T47D (cell line): ENCODE results near the gene STS.

Experiments
- DNase-seq, 2 experiments: peaks; one replicate each; pipeline versions ENCODE4 v3.0.0 to v3.0.0-alpha.2; 2011 to 2012; ENCODE audit warnings: low read depth in 1 of 2, low spot score in 1 of 2
- JUND ChIP-seq: IDR thresholded peaks from 2 replicates; pipeline ENCODE4 v1.6.1; 2012; ENCODE audit warnings: low read depth
- in situ Hi-C: cut with HindIII; loops from 2 replicates; pipeline ENCODE4 v1.10.0; 2016; ENCODE audit warnings: low sequenced_read_pairs, low pct_unique_long_range_greater_than_20kb

Gene STS, protein sequence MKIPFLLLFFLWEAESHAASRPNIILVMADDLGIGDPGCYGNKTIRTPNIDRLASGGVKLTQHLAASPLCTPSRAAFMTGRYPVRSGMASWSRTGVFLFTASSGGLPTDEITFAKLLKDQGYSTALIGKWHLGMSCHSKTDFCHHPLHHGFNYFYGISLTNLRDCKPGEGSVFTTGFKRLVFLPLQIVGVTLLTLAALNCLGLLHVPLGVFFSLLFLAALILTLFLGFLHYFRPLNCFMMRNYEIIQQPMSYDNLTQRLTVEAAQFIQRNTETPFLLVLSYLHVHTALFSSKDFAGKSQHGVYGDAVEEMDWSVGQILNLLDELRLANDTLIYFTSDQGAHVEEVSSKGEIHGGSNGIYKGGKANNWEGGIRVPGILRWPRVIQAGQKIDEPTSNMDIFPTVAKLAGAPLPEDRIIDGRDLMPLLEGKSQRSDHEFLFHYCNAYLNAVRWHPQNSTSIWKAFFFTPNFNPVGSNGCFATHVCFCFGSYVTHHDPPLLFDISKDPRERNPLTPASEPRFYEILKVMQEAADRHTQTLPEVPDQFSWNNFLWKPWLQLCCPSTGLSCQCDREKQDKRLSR

DNA sequence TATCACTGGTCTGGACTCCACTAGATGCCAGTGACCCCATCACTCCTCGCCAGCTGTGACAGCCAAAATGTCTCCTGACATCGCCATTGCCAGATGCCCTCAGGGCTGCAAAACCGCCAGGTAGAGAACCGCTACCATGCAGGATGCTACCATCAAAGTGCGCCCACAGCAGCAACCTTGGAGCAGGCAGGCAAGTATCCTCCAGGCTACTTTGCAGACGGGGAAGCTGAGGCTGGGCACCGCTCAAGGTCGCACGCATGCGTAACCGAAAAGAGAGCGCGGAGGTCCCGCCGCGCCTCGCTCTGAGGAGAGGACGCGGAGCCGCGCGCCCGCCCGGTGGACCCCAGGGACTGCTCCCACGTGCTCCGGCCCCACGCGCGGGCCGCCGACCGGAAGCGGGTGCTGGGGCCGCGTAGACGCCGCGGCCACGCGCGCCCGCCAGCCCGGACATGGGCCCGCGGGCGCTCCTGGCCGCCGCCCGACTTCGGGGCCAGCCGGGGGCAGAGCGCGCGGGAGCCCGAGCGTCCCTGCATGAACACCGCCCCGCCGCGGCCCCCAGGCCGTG lies at the start of gene STS:
TSS of gene STS (plus strand) at position 300 of the 565 bp plus-strand sequence. CDS start 105,488 bp downstream, outside the sequence.
- in situ Hi-C loops, result no loop called here
- peak in 1 of 2 experiments; percentile 37 for DNase-seq
- TF ChIP-seq JUND, result no peak

DNA sequence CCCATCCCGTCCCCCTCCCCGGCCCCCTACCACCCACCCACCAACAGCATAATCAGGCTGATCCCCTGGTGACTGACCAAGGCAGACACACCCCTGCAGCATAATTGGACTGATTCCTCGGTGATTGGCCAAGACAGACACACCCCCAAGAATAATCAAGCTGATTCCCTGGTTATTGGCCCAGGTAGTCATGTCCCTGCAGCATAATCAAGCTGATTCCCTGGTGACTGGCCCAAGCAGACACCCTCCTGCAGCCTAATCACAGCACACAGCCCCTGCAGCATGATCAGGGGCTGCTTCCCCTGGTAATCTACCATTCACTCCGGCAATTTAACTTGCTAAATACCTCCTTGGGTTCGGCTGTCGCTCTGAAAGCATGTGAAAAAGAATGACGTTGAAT lies 47.5 kb upstream of the STS start:
- TF ChIP-seq JUND, result no peak
- DNase-seq, result no peak
- in situ Hi-C loops, result no loop called here

DNA sequence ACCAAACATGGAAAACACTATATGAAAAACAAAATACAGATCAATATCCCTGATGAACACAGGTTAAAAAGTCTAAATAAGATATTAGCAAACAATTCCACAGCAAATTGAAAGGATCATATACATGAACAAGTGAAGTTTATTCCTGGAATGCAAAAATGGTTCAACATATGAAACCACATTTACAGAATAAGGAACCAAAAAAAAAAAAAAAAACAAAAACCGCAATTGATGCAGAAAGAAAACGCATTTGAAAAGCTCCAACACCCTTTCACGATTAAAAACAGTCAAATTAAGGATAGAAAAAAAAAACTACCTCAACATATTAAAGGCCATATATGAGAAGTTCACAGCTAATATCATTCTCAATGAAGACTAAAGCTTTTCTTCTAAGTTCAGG lies 45.4 kb upstream of the STS start:
- DNase-seq, result no peak
- in situ Hi-C loops, result no loop called here

DNA sequence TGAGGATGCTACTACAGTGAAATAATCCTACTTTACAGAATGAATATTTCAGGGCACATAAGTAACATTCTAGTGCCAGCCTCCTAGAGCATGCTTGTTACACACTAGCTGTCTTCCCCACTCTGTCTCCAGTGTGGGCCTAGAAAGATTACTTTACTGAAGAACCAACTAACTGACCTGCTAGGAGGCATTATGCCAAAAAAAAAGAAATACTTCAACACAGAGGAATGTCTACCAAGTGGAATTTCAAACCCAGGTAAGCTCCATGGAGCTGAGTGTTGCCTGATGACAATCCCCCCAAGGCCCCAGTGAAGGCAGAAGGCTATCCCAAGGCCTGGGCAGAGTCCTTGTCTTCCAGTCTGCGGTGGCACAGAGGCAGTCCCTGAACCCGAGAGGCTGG lies 40.9 kb upstream of the STS start:
- no peak for DNase-seq
- no peak for TF ChIP-seq JUND
- in situ Hi-C loops, result no loop called here

More for the DNA sequence above, 45.4 kb upstream of the STS start:
- TF ChIP-seq JUND, result no peak

DNA sequence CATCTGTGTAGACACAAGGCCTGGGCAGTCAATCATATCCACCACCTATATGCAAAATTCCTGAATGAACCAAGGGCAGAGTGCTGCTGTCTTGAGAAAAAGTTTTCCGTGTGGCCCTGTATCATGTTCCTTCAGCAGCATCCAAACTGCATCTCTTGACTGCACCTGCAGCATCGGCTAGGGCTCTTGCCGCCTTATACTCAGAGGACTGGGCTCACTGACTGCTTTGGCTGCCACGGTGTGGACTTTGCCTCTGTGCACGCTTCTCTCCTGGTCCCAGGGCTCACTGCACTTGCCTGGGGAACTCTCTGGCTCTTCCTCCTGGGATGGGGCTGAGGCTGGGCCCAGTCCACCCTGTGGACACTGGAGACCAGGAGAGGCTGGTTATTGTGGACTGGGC lies 39.5 kb upstream of the STS start:
- no peak for TF ChIP-seq JUND
- DNase-seq, result no peak
- in situ Hi-C loops, result no loop called here

DNA sequence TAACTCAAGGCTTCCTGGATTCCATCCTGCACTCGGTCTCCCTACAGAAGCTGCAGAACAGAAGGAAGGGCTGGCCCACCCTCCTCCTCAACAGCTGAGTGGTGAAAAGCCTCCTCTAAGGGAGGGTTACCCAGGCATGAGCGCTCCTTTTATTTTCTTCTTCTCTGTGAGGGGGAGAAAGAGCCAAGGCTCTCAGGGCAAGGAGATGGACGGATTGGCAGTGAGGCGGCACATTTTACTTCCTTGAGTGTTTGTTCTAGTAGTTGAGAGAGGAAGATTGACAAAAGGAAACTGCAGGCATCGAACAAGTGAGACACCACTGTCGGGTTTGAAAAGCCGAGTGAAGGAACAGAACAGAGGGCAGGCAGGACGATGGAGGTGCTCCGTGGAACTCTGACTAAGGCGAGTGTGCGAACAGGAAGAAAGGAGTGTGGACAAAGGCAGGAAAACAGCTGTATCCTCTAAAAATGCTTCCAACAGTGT lies 38.4 kb upstream of the STS start:
- in situ Hi-C loops, result no loop called here
- TF ChIP-seq JUND, result no peak

DNA sequence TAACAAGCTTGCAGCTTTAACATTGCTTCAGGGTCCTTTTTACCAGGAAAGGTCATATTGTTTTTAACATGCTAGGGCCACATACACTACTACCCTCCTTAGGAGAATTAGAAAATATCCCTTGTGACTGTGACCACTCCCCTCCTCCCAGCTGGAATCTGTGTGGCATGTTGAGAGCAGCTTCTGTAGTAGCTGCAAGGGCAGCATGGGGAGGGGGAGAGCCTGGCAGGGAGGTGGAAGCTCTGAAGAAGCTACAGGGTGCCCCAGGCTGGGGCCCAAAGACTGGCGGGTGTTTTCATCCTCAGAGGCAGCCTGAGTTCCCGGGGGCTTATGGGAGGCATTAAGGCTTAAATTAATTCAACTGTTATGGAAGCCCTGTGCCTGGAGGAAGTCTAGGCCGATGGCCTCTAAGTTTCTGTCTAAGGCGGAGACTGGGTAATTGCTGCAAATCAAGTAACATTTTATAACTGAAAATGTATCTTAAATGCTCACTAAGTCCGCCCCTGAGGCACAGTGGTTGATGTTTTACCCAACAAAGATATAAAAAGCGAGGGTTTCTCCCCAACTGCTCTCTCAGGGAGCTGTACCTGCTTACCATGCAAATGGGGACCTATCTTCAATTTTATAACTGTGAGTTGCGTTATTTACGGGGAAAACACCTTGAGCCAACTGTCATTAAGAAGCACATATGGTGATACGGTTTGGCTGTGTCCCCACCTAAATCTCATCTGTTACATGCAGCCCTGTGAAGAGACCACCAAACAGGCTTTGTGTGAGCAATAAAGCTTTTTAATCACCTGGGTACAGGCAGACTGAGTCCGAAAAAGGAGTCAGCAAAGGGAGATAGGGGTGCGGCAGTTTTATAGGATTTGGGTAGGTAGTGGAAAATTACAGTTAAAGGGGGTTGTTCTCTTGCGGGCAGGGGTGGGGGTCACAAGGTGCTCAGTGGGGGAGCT lies 37.4 kb upstream of the STS start:
- no peak for DNase-seq
- in situ Hi-C loops, result no loop called here
- TF ChIP-seq JUND, result no peak

More for the DNA sequence above, 38.4 kb upstream of the STS start:
- peak in 1 of 2 experiments; percentile 10 for DNase-seq

DNA sequence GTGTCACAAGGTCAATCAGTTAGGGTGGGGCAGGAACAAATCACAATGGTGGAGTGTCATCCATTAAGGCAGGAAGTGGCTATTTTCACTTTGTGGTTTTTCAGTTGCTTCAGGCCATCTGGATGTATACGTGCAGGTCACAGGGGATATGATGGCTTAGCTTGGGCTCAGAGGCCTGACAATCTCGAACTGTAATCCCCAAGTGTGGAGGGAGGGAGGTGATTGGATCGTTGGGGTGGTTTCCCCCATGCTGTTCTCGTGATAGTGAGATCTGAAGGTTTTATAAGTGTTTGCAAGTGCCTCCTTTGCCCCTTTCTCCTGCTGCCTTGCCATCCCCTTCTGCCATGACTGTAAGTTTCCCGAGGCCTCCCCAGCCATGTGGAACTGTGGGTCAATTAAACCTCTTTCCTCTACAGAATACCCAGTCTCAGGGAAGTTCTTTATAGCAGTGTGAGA lies 36.7 kb upstream of the STS start:
- DNase-seq, result no peak
- in situ Hi-C loops, result no loop called here
- TF ChIP-seq JUND, result no peak

DNA sequence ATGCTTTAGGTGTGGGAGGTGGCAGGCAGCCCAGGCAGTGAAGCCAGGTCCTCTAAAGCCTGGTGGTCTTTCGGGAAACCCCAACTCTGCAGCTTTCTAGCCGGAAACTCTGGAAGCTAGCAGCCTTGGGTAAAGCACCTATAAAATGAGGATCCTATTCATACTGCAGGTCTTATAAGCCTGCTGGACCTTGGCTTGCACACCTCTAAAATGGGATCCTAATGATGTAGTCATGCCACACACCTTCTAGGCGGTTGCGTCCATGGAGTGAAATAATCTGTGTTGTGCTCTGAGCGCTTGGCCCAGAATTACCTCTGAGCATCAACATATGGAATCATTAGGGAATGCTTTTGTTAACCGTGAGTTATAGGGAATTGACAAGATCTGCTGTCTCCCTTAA lies 36.0 kb upstream of the STS start:
- no peak for TF ChIP-seq JUND
- DNase-seq, result no peak
- in situ Hi-C loops, result no loop called here

DNA sequence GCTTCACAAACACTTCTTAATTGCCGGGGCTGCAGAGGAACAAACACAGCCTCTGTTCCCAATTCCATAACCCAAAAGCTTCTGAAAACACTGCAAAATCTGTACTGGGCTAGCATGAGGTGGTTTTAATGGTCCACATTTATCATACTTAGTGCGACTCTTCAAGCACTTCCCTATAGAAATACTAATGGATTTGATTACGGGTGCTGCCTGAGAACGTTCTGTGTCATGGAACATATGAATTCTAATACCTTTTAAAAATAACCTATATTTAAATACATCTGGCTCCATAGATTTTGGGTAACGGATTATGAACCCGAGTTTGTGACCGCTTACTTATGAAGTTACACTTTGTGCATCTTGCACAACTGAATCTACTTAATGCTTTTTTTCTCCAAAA lies 35.4 kb upstream of the STS start:
- DNase-seq, result no peak
- TF ChIP-seq JUND, result no peak
- in situ Hi-C loops, result no loop called here

DNA sequence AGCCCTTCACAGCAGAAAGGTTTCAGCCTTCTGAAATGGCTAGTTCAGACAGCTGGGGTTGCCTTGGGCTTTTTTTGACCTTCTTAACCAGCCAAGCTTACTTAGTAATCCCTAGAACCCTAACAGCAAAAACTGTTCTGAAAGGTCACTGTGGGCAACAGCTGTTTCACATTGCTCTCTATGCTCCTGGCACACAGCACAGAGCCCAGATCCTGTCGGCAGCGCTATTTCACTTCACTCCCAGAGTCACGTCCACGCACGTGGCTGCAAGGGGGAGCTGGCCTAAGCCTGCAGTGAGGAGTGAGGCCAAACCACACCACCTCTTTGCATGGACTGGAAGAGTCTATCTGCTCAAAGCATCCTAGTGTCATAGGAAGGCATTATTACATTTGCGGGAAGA lies 32.0 kb upstream of the STS start:
- in situ Hi-C loops, result no loop called here
- DNase-seq, result no peak
- TF ChIP-seq JUND, result no peak

DNA sequence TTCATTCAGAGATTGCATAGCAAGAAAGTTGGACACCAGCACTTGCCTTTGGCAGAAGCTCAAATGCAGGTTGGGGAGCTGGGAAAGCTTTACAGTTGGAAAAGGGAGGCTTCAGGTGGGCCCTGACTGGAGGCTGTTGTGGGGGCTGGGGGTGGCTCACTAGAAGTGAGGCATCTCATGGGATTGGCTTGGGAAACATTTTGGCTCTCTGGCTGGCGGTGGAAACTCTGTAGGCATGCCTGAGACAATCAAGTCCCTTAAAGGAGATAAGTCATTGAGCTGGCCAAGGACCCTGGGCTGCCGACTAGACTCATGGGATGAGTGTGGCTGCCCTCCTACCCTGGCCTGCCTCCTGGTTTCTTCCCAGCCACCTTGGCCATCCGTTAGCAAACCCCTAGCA lies 31.4 kb upstream of the STS start:
- in situ Hi-C loops, result no loop called here
- no peak for DNase-seq
- TF ChIP-seq JUND, result no peak
